IPS DF 4.7 (cell line): ENCODE data around the gene TAF6.

Experiments used
- DNase-seq: peaks from one replicate; pipeline ENCODE4 v3.0.0-alpha.2; 2013; ENCODE audit warnings: low spot score; ENCODE audit errors: extremely low read depth

Gene TAF6

DNA sequence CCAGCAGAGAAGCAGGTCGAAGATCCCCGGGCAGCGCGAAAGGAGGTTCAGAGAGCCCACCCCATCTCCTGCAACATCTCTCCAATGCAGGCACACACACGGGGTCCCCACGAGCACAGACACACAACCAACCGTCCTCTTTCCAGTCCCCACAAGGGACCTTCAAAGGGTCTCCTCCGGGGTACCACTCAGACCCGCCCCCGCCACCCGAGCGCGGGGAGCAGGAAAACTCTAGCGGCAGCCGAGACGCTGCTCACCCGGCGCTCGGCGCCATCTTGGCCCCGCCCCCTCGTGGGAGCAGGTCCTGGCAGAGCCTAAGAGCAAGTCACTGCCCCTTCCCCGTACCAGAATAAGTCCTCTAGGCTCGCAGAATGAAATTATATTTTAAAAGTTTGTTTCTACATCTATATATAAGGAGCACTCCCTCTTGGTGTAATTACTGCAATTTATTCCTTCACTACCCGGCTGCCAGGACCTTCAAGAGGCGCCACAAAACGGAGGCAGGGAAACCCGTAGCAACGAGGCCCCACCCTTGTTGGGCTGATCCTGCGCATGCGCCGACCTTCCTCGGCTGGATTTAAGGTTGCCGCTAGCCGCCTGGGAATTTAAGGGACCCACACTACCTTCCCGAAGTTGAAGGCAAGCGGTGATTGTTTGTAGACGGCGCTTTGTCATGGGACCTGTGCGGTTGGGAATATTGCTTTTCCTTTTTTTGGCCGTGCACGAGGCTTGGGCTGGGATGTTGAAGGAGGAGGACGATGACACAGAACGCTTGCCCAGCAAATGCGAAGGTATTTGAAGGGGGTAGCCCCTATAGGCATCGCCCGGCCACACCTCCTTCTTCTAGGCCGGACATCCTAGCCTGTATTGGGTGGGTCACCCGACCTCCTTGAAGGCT lies at the start of gene TAF6, which contains the start of gene CNPY4:
Gene TAF6 (minus strand): TSS at position 287 of the 898 bp plus-strand sequence. CDS start 5,149 bp downstream, outside the sequence.
Gene CNPY4 (plus strand): TSS at position 563 of the 898 bp plus-strand sequence. CDS start 111 bp downstream, at position 674.
- DNase-seq: no peak

DNA sequence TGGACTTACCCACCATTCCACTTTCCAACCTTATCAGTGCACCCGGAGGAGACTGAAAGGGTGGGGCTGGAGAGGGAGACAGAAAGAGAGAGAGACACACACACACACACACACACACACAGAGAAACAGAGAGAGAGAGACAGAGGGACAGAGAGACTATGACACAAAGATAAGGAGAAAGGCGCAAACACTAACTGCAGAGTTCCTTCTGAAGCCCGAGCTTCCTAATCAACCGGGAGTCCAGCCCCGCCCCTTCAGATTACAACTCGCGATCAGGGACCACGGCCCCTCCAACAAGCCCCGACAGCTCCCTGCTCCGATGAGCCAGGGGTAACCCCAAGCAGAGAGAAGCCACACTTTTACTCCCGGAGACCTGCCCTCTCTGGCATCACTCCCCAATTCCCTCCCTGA lies 48.8 kb upstream of the TAF6 start:
- DNase-seq: no peak

DNA sequence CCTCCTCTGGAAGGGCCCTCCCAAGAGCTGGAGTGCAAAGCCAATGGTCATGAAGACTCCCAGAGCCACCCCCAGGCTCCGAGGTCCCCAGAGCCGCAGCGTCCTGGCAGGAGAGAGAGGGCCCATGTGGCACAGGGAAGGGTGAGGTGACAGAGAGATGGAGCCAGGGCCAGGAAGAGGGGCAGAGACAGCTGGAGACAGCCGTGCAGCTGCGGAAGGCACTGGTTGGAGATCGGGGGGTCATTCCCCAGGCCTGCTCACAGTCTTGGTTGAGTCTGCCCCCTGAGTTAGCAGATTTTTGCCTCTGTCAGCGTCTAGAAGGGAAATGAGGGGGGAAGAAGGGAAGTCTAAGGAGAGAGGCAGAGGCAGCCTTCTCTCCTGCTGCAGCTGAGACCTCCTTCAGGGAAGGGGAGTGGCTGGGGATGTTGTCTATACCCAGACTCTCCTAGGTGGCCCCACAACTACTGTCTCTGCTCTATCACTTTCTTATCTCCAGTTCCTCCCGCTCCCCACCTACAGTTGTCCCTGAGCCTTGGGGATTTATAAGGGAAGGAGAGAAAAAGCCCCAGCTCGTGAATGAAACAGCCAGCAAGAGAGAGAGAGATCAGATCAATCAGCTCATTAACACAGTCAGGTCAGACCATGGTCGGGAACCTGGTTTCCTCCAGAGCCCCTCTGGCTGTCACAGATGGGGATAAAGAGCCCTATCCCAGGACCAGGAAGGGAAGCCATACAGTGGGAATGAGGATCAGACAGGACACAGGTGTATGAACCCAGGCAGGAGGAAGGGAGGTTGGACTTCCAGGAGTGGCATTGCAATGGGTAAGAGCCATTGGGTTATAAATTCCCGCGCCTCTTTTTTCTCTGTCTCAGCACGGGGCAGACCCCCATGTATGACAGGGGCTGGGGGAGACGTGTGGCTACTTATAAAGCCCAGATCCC lies 48.1 kb upstream of the TAF6 start:
- no peak for DNase-seq

DNA sequence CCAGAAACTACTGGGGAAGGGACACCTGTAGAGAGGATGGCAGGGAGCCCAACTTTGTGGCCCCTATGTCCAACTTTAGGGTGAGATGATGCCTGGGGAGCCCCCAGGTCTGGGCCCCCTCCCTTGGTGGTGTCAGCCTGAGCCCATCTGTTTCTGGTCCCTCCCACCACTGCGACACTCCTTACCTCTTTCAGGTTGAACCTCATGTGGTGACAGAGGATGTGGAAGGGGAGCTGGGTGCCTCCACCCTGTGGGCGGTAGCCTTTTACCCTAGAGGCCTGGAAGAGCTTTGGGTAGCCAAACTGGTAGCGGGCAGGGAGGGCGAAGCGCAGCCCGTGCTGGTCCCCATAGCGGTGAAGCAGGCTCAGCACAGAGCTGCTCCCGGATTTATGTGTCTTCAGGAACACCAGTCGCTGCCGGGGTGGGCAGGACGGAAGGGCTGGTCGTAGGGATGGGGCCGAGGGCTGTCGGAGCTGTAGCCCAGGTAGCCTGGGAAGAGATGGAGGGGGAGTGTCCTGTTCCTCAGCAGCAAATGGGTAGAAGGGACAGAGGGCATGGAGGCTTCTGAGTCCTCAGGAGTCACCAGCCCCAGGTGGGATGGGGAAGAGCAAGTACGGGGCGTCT lies 47.3 kb upstream of the TAF6 start:
- no peak for DNase-seq

DNA sequence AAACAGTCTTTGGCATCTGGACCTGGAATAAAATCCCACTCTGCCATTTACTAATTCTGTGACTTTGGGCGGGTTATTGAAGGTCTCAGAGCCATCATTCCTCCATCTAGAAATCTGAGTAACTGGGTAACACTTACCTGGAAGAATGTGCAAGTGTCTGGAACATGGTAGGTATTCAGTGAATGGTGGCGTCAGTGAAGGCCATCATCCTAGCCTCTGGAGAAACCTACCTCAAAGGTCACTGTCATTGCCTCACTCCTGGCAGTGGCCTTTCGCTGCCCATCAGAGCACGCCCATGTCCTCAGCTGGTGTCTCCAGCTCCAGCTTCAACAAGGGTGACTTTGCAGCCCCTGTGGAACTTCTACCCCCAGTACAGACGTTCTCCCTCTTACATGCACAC lies 44.7 kb upstream of the TAF6 start:
- DNase-seq: no peak

DNA sequence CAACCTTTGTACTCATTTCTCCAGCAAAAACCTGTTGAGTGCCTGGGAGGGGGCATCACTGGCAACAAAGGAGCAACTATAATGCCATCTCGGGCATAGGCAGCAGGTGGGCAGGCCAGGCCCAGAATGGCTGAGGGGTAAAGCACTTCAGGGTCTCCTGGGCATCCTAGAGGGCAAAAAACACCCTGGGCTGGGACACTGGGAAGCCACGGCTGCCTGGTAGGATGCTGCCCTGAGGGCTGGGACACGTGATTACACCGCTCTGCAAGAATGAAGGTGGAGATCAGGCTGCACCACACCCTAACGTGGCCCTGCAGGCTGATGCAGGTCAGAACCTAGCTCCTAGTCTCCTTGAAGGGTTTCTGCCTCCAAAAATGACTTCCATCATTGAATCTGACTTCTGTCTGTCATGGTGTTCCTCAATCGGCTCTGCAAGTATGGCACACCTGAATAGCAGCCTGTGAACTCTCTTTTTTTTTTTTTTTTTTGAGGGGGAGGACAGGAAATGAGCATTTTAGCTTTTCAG lies 43.9 kb upstream of the TAF6 start:
- DNase-seq: no peak

DNA sequence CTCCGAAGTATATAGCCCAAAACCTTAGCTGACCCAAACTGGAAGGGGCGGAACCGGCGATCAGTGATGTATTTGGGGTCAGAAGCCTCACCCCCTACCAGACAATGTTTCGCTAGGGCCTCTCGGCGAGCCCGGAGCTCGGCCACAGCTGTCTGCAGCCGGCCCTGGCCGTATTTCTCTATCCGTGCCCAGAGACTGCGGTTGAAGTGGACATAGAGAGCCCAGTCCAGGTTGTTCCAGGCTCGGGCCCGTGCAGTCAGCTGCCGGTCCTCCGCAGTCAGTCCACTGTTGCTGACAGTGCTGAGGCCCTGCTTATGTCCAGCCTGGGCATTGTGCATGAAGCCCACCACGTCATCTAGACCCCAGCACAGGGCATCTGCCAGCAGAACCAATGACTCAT lies 40.9 kb upstream of the TAF6 start:
- DNase-seq: no peak

DNA sequence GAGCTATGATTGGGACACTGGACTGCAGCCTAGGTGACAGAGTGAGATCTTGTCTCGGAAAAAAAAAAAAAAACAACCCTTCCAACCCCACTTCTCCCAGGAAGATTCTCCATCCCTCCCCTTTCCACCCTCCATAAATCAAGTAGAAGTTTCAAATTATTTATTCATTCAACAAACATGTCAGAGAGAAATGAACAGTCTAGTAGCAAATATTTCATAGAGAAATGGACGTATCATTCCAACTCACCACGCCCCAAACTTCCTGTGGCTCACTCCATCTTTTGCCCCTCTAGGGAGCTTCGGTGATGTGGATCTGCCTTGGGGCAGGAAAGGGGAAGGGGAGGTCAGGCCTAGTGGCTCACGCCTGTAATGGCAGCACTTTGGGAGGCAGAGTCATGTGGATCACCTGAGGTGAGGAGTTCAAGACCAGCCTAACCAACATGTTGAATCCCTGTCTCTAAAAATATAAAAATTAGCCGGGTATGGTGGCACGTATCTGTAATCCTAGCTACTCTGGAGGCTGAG lies 40.0 kb upstream of the TAF6 start:
- DNase-seq: no peak

DNA sequence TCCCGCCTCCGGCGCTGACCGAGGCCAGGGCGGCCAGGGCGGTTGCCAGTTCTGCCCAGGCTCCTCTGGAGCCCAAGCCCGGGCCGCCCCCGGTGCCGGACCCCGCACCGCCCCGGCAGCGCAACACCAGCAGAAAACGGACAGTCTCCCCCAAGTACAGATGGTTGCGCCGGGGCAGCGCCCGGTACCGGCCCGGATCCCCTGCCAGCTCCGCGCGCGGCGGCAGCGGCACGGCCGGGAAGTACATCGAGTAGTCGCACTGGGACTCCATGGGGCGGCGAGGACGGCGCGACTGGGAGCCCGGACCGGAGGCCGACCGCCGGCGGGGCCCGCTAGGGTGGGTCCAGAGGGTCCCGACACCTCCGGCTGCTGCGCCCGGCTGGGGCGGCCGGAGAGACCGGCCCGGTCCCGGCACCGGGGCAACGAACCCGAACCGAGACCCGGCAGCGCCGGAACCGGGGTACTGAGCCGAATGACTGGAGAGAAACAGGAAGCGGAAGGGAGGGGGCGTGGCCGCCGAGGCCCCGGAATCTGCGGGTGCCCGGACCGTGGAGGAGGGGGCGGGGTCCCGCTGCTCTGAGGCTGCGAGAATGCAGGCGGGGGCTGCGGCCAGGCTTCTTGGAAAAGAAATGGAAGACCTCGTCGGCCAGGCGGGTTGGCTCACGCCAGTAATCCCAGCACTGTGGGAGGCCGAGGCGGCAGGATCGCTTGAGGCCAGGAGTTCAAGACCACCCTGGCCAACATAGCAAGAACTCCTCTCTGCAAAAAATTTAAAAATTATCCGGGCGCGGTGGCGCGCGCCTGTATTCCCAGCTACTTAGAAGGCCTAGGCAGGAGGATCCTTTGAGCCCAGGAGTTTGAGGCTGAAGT lies 39.3 kb upstream of the TAF6 start, which contains the start of gene TRAPPC14:
Gene TRAPPC14 (minus strand): TSS at position 495 of the 870 bp plus-strand sequence. CDS start 224 bp downstream, at position 271.
- no peak for DNase-seq

DNA sequence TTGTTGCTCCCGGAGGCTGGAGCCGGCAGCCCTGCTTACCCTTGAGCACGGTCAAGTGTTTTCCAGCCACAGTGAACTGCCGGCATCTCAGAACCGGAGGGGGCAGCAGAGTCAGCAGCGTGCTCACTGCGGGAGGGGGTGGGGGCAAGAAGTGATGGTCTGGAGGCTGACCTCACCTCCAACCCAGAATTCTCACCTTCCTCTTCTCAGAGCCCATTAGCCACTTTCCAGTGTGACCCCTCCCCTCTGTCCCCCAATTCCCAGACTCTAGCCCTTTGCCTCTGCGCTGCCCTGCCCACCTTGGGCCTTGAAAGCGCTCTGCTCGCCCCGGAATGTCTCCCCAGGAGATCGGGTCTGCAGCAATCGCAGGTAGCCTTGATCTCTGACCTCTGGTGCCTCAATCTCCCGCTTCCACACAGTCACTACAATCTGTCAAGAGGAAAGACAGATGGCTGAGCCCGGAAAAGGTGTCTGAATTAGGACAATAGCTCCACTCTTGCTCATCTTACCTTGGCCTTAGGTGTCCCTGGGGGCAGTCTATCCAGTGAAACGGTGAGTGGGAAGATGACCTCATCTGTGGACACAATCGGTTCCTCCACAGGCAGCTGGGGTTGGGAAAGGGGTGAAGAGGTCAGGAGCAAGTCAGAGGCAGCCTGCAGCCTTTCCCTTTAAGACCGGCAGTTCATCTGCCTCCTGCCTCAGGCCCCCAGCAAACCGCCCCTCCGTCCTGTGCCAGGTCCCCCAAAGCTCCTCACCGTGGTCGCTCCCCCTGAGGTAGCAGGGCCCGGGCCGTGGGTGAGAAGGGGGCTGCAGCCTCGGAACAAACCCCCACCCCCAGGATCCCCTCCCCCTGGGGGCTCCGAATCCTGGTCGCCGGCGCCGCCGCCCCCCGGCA lies 38.4 kb upstream of the TAF6 start:
- no peak for DNase-seq

DNA sequence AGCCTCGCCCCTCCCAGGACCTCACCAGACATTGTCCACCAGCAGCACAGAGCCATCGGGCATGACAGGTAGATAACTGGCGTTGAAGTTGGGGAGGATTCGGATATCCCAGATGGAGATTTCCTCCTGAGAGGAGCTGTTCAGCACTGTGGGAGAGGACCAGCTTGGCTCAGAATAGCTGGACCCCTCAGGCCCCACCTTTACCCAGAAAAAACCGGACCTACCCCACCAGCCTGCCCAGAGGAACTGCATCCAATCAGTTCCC lies 37.8 kb upstream of the TAF6 start:
- no peak for DNase-seq

DNA sequence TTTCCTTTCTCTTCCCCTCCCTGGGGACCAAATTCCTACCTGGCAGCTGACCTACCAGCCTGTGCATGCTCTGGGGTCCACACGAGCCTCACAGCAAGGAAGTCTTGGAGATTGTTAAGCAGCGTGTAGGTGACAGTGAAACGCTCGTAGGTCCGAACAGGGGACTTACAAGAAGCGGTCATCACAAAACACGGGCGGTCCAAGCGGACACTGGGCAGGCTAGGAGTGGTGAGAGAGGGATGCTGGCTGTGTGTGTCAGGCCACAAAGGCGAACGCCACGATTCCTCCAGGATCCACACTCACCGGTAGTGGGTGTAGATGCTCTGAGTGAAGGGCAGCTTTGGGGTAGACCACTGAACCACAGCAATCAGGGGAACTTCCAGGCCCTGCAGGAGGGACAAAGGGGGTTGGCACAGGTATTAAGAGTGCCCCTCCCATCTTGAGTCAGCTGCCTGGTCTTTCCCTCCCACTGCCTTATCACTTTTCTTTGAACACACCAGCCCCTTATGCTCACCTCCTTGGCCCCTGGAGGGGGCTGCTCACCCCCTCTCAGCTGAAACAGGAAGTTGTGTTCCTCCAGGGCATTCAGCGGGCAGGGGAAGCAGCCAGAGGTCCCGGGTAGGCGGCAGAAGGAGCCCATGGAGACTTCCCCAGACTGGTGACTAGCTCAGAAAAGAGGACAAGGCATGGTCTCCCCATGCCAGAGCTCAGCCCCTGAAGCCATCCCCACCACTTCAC lies 37.3 kb upstream of the TAF6 start:
- DNase-seq: no peak

DNA sequence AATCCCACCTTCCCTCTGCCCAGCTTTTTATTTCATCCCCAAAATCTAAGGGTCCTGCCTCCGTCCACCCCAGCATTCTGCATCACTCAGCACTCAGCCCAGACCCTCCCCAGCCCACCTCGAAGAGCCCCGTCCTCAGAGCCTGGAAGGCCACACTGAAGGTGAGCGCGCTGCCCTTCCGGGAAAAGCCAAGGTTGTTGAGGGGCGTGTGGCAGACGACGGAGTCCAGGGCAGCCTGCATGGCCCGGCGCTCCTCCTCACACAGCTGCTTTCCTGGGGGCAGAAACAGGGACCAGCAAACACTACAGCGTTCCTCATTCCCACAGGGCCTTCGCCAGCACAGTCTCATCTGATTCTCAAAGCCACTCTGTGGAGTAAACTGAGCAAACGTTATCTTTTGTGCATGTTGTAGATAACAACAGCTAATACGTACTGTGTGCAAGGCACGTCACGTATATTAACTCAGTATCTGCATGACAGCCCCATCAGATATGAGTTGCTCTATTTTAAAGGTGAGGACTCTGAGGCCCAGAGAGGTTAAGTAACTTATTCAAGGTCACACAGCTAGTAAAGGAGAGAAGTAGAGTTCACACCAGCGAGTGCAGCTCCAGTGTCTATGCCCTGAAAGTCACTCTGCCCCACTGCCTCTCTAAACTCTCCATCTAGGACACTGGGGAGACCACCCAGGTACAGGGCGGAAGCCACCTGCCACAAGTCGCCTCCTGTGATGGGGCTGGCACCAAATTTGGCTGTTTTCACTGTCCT lies 36.6 kb upstream of the TAF6 start:
- DNase-seq: no peak

DNA sequence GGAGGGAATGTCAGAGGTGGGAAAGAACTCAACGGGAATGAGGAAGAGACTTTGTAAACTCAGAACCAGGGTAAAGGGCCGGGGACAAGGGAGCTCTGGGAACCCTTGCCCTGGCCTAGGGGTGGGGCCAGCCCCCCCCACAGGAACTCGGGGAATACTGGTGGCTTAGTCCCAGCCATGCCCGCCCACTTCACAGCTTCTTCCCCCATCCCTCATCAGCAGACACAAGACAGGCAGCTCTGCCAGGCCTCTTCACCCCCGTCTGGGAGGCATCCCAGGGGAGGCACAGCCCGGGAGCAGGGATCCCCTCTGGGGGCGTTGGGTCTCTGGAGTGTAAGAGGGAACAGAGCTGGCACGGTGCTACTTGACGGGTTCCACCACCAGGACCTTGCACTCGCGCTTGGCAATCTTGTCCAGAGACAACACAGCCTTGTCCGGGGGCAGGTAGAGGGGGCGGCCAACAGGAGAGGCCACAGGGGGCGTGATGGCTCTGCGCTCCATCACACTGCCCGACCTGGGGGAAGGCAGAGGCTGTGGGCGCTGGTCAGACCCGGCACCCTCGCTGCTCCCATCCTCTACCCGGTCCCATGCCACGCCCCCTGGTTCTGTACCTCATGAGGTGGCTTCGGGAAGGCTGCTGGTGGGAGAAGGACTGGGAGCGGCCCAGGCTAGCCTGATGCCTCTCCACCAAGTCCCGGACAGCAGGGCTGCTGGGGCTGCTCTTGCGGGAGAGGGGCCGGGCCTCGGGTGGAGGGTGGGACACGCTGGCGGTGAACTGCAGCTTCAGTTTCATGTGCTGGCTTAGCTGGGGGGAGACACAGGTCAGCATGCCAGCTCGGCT lies 35.7 kb upstream of the TAF6 start:
- DNase-seq: no peak

DNA sequence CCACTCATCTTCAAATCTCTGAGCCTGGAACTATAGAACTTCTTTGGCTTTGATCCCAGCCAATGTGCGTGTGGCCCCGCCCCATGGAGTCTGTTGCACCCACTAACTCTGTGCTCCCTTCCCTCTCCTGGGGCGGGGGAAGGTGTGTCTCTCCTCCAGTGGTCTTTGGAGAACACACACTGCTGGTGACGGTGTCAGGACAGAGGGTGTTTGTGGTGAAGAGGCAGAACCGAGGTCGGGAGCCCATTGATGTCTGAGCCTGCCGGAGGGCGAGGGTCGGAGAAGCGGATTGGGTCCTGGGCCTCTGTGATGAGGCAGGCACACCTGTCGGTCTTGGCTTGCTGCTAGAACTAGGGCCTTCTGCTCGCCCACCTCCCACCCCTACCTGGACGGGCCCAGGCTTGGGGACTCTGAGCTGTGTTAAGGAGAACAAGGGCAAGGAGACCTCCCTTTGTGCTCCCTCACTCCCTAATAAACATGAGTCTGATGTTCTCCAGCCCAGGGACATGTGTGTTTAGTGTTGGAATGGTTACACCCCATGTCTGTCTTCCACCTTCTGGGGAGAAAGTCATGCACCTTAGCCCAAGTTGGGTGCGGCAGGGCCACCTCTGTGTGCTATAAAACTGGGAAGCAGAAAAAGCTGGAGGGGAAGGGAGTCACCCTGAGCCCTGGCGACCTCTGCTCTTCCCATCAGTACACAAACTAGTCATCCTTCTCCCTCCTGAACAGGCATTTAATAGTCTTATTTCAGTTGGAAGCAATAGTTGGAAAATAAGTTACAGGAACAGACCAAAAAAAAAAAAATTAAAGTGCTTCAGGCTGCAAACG lies 34.8 kb upstream of the TAF6 start:
- DNase-seq: no peak
